ENCODE measurements around the gene GPS1. TPM values are rescaled to one million over a fixed set of nuclear protein-coding genes. Genes with fewer than 3 reads are reported as not detected.

GPS1 gene
- total and polyA plus RNA-seq, 4 experiments from 2014 or later, result 85.1 to 148 (median 114) TPM

GRCh38 chr17:82059272-82060000, 7.7 kb downstream of the GPS1 start:
- peaks cover 0 to 36% of the 10 kb centered on the region in 2 donors for H3K36me3 Mint-ChIP-seq
- POLR2A ChIA-PET (ENCODE audit: partially characterized antibody), result interaction anchor here (1.8 kb wide), 1 partner anchor 23 kb away, joined by 5 read pairs; no protein-coding TSS in a partner anchor
- CTCF ChIA-PET (ENCODE audit: partially characterized antibody), result interaction anchor here (1.4 to 1.5 kb wide), 2 partner anchors 22 to 29 kb away, joined by 3 to 5 read pairs; partner anchors contain the start of gene DCXR

DNA sequence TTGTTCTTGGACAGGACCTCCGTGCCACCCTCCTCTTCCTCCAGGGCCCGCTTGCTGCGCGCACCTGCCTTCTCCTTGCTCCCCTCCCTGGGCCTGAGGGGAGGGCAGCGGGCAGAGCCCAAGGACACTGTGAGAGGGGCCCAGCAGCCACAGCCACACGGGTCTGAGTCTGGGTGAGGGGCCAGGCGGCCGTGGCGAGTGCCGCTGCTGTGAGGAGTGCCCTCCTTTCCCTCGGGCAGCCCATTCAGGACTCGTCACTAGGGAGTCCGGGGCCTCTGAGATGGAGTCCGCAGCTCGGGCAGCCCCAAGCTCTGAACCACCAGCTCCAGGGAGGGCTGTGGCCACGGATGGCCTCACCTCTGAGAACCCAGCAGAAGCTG, 8.3 kb downstream of the GPS1 start:
- Histone ChIP-seq H3K4me3 (ENCODE audit: low read length in 2 of 2) (no peak overlapping the region), H3K9me3 (ENCODE audit: control insufficient read depth in 1 of 2, low read length in 2 of 2) (no peaks in the 10 kb centered on the region), H3K27ac (ENCODE audit: low read depth, low read length) (no peak overlapping the region), H3K4me1 (ENCODE audit: insufficient read depth, low read length) (peaks cover 16% of the 10 kb centered on the region), H3K27me3 (ENCODE audit: insufficient read depth, low read length) (no peaks in the 10 kb centered on the region), H3K36me3 (ENCODE audit: insufficient read depth, low read length) (peaks cover 27% of the 10 kb centered on the region)
- peak in 1 of 5 donors; percentile 21 for DNase-seq
- Mint-ChIP-seq H3K36me3 (peaks cover 0 to 35% of the 10 kb centered on the region in 2 donors), H3K27me3 (no peaks in the 10 kb centered on the region), H3K4me1 (peaks cover 0 to 10% (median 5%) of the 10 kb centered on the region in 4 donors), H3K27ac (no peak overlapping the region), H3K9me3 (peaks cover 0 to 2% (median 0%) of the 10 kb centered on the region in 8 donors), H3K4me3 (peak overlapping the region in 1 of 8 donors; percentile 64)
- CTCF ChIA-PET (ENCODE audit: partially characterized antibody), result interaction anchor here (1.4 to 1.5 kb wide), 2 partner anchors 22 to 29 kb away, joined by 3 to 5 read pairs; partner anchors contain the start of gene DCXR
- intact Hi-C loops (cut with micrococcal nuclease), result no loop called here
- POLR2A ChIA-PET (ENCODE audit: partially characterized antibody), result interaction anchor here (1.4 to 1.8 kb wide), 2 partner anchors 23 to 24 kb away, joined by 3 to 5 read pairs; partner anchors contain the start of gene DCXR

More at GRCh38 chr17:82059272-82060000, 7.7 kb downstream of the GPS1 start:
- DNase-seq, result no peak
- H3K4me1 ChIP-seq (ENCODE audit: insufficient read depth, low read length), result peaks cover 10% of the 10 kb centered on the region
- Mint-ChIP-seq H3K4me3 (no peak overlapping the region), H3K9me3 (peaks cover 0 to 2% (median 0%) of the 10 kb centered on the region in 8 donors), H3K27ac (no peak overlapping the region), H3K27me3 (no peaks in the 10 kb centered on the region), H3K4me1 (peaks cover 0 to 7% (median 2%) of the 10 kb centered on the region in 4 donors)
- peaks cover 33% of the 10 kb centered on the region for H3K36me3 ChIP-seq (ENCODE audit: insufficient read depth, low read length)
- no peaks in the 10 kb centered on the region for H3K27me3 ChIP-seq (ENCODE audit: insufficient read depth, low read length)
- intact Hi-C loops (cut with micrococcal nuclease), result no loop called here
- no peak overlapping the region for H3K4me3 ChIP-seq (ENCODE audit: low read length in 2 of 2)
- no peak overlapping the region for H3K27ac ChIP-seq (ENCODE audit: low read depth, low read length)
- H3K9me3 ChIP-seq (ENCODE audit: control insufficient read depth in 1 of 2, low read length in 2 of 2), result no peaks in the 10 kb centered on the region

DNA sequence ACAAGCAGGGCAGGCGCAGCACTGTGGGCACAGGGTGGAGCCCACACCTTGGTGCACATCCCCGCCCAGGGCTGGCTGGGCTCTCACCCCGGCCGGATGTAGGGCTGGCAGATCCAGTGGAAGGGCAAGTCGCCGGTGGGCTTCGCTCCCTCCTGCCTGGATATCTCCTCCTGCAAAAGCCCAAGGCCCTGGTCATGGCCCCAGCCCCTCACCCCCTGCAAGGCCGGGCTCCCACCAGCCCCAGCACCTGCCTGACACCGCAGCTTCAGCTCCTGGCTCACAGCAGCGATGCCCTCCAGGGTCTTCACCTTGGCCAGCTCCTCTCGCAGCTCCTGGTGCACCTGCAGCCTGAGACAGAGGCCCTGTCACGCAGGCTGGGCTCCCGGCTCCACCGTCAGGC, 8.9 kb downstream of the GPS1 start:
- Histone ChIP-seq H3K27ac (ENCODE audit: low read depth, low read length) (no peak overlapping the region), H3K4me3 (ENCODE audit: low read length in 2 of 2) (no peak overlapping the region), H3K36me3 (ENCODE audit: insufficient read depth, low read length) (peaks cover 23% of the 10 kb centered on the region), H3K4me1 (ENCODE audit: insufficient read depth, low read length) (peaks cover 18% of the 10 kb centered on the region), H3K9me3 (ENCODE audit: control insufficient read depth in 1 of 2, low read length in 2 of 2) (no peaks in the 10 kb centered on the region), H3K27me3 (ENCODE audit: insufficient read depth, low read length) (no peaks in the 10 kb centered on the region)
- H3K27ac Mint-ChIP-seq, result no peak overlapping the region
- DNase-seq, result no peak
- peaks cover 0 to 2% (median 0%) of the 10 kb centered on the region in 8 donors for H3K9me3 Mint-ChIP-seq
- no peak overlapping the region for H3K4me3 Mint-ChIP-seq
- no peaks in the 10 kb centered on the region for H3K27me3 Mint-ChIP-seq
- intact Hi-C loops (cut with micrococcal nuclease), result no loop called here
- CTCF ChIA-PET (ENCODE audit: partially characterized antibody), result interaction anchor here (1.4 to 1.5 kb wide), 2 partner anchors 23 to 30 kb away, joined by 3 to 5 read pairs; partner anchors contain the start of gene DCXR
- H3K36me3 Mint-ChIP-seq, result peaks cover 0 to 31% of the 10 kb centered on the region in 2 donors
- H3K4me1 Mint-ChIP-seq, result peaks cover 0 to 10% (median 5%) of the 10 kb centered on the region in 4 donors
- POLR2A ChIA-PET (ENCODE audit: partially characterized antibody), result interaction anchor here (1.4 to 1.8 kb wide), 2 partner anchors 23 to 24 kb away, joined by 3 to 5 read pairs; partner anchors contain the start of gene DCXR

- H3K36me3 ChIP-seq (ENCODE audit: insufficient read depth, low read length), result peaks cover 17% of the 10 kb centered on the region
- peaks cover 0 to 14% (median 8%) of the 10 kb centered on the region in 4 donors for H3K4me1 Mint-ChIP-seq
- H3K4me3 Mint-ChIP-seq, result no peak overlapping the region
- CTCF ChIA-PET (ENCODE audit: partially characterized antibody), result no interaction called here
- no peak overlapping the region for H3K27ac Mint-ChIP-seq
- POLR2A ChIA-PET (ENCODE audit: partially characterized antibody), result interaction anchor here (1.4 to 1.8 kb wide), 2 partner anchors 24 to 25 kb away, joined by 3 to 5 read pairs; partner anchors contain the start of gene DCXR
- no peak overlapping the region for H3K27ac ChIP-seq (ENCODE audit: low read depth, low read length)
- H3K4me3 ChIP-seq (ENCODE audit: low read length in 2 of 2), result no peak overlapping the region
- no peaks in the 10 kb centered on the region for H3K9me3 ChIP-seq (ENCODE audit: control insufficient read depth in 1 of 2, low read length in 2 of 2)
- peaks cover 0 to 24% of the 10 kb centered on the region in 2 donors for H3K36me3 Mint-ChIP-seq
- H3K27me3 ChIP-seq (ENCODE audit: insufficient read depth, low read length), result no peaks in the 10 kb centered on the region
- peaks cover 22% of the 10 kb centered on the region for H3K4me1 ChIP-seq (ENCODE audit: insufficient read depth, low read length)
- intact Hi-C loops (cut with micrococcal nuclease), result no loop called here
- H3K9me3 Mint-ChIP-seq, result peaks cover 0 to 2% (median 0%) of the 10 kb centered on the region in 8 donors
- no peaks in the 10 kb centered on the region for H3K27me3 Mint-ChIP-seq
- DNase-seq, result no peak
These were observed 9.6 kb downstream of the GPS1 start for GRCh38 chr17:82061047-82061925.

- peak overlapping the region in 4 of 7 donors; percentile 4 to 54 (median 32) for H3K27ac Mint-ChIP-seq
- H3K9me3 Mint-ChIP-seq, result peaks cover 0 to 2% (median 0%) of the 10 kb centered on the region in 8 donors
- POLR2A ChIA-PET (ENCODE audit: partially characterized antibody), result no interaction called here
- DNase-seq, result no peak
- peaks cover 0 to 19% of the 10 kb centered on the region in 2 donors for H3K36me3 Mint-ChIP-seq
- H3K27me3 ChIP-seq (ENCODE audit: insufficient read depth, low read length), result no peaks in the 10 kb centered on the region
- H3K4me1 Mint-ChIP-seq, result peaks cover 0 to 22% (median 12%) of the 10 kb centered on the region in 4 donors
- intact Hi-C loops (cut with micrococcal nuclease), result no loop called here
- H3K27ac ChIP-seq (ENCODE audit: low read depth, low read length), result no peak overlapping the region
- H3K9me3 ChIP-seq (ENCODE audit: control insufficient read depth in 1 of 2, low read length in 2 of 2), result no peaks in the 10 kb centered on the region
- no peaks in the 10 kb centered on the region for H3K27me3 Mint-ChIP-seq
- no peak overlapping the region for H3K4me3 Mint-ChIP-seq
- H3K36me3 ChIP-seq (ENCODE audit: insufficient read depth, low read length), result peaks cover 14% of the 10 kb centered on the region
- peaks cover 28% of the 10 kb centered on the region for H3K4me1 ChIP-seq (ENCODE audit: insufficient read depth, low read length)
- CTCF ChIA-PET (ENCODE audit: partially characterized antibody), result no interaction called here
- H3K4me3 ChIP-seq (ENCODE audit: low read length in 2 of 2), result no peak overlapping the region
These were observed 10.6 kb downstream of the GPS1 start for GRCh38 chr17:82062076-82062983.

- ChIA-PET CTCF (ENCODE audit: partially characterized antibody) (interaction anchor here (0.9 kb wide), 1 partner anchor 25 kb away, joined by 4 read pairs; the partner anchor contains the start of gene DCXR), POLR2A (ENCODE audit: partially characterized antibody) (no interaction called here)
- H3K9me3 Mint-ChIP-seq, result peaks cover 0 to 1% (median 0%) of the 10 kb centered on the region in 8 donors
- Histone ChIP-seq H3K4me1 (ENCODE audit: insufficient read depth, low read length) (peaks cover 28% of the 10 kb centered on the region), H3K4me3 (ENCODE audit: low read length in 2 of 2) (no peak overlapping the region), H3K9me3 (ENCODE audit: control insufficient read depth in 1 of 2, low read length in 2 of 2) (no peaks in the 10 kb centered on the region), H3K27ac (ENCODE audit: low read depth, low read length) (no peak overlapping the region), H3K36me3 (ENCODE audit: insufficient read depth, low read length) (peaks cover 14% of the 10 kb centered on the region), H3K27me3 (ENCODE audit: insufficient read depth, low read length) (no peaks in the 10 kb centered on the region)
- no peak for DNase-seq
- no peaks in the 10 kb centered on the region for H3K27me3 Mint-ChIP-seq
- peaks cover 0 to 15% of the 10 kb centered on the region in 2 donors for H3K36me3 Mint-ChIP-seq
- no peak overlapping the region for H3K4me3 Mint-ChIP-seq
- intact Hi-C loops (cut with micrococcal nuclease), result no loop called here
- H3K4me1 Mint-ChIP-seq, result peaks cover 0 to 23% (median 12%) of the 10 kb centered on the region in 4 donors
- peak overlapping the region in 1 of 7 donors; percentile 54 for H3K27ac Mint-ChIP-seq
These were observed 11.3 kb downstream of the GPS1 start for GRCh38 chr17:82062984-82063368.

Measured in CD4-positive, alpha-beta memory T cell (primary cell).